OCI-LY7 (cell line): ENCODE measurements around the gene TTLL3. TPM values are rescaled to one million over a fixed set of nuclear protein-coding genes. Genes with fewer than 3 reads are reported as not detected.

ENCODE experiments used
- BruUV-seq: library from RNA; stranded (reverse); fragments of 400-500 nt; replicated peaks from 2 replicates; lab custom pipeline; 2021; lab: Mats Ljungman, UMichigan
- CTCF ChIA-PET: fragments of 300-600 bp; sonication (Branson Sonifier 250); formaldehyde crosslinking; loops from one replicate; lab custom pipeline; 2022; ENCODE audit warnings: antibody characterized with exemption; ENCODE audit not compliant: unreplicated experiment; lab: Charles Lee
- POLR2A ChIA-PET: fragments of 300-600 bp; sonication (Branson Sonifier 250); formaldehyde crosslinking; loops from one replicate; lab custom pipeline; 2022; ENCODE audit warnings: antibody characterized with exemption; lab: Charles Lee
- DNase-seq: peaks from one replicate; pipeline ENCODE4 v3.0.0-alpha.2; 2015; ENCODE audit warnings: low spot score
- H2AFZ ChIP-seq: fragments of 200-600 bp; sonication (generic), shearing (Covaris generic); 2 replicates; pipeline ENCODE4 v1.6.1; 2014; ENCODE audit warnings: mild to moderate bottlenecking, antibody characterized with exemption, low read length, moderate library complexity
- H3K27ac ChIP-seq: fragments of 200-600 bp; sonication (generic); 2 replicates; pipeline ENCODE4 v1.5.1; 2014; ENCODE audit warnings: mixed run types, low read depth, mild to moderate bottlenecking, moderate library complexity, low read length, inconsistent platforms; ENCODE audit not compliant: poor library complexity, severe bottlenecking
- H3K36me3 ChIP-seq: fragments of 200-600 bp; sonication (generic); 2 replicates; pipeline ENCODE4 v1.6.1; 2014; ENCODE audit warnings: mild to moderate bottlenecking, antibody characterized with exemption, low read length, moderate library complexity, mixed read lengths; ENCODE audit not compliant: insufficient read depth
- H3K4me1 ChIP-seq: fragments of 200-600 bp; sonication (generic); 2 replicates; pipeline ENCODE4 v1.5.1; 2014; ENCODE audit warnings: mild to moderate bottlenecking, low read length; ENCODE audit not compliant: insufficient read depth, poor library complexity, severe bottlenecking
- H3K4me2 ChIP-seq: fragments of 200-600 bp; sonication (generic); 2 replicates; pipeline ENCODE4 v1.6.1; 2014; ENCODE audit warnings: mild to moderate bottlenecking, low read length
- H3K4me3 ChIP-seq: fragments of 200-600 bp; sonication (generic); 2 replicates; pipeline ENCODE4 v1.5.1; 2014; ENCODE audit warnings: mild to moderate bottlenecking, low read depth, low read length; ENCODE audit not compliant: poor library complexity, severe bottlenecking
- H3K79me2 ChIP-seq: fragments of 200-600 bp; sonication (generic); 2 replicates; pipeline ENCODE4 v1.6.1; 2016; ENCODE audit warnings: low read depth, mild to moderate bottlenecking, low read length, moderate library complexity, mixed read lengths; ENCODE audit not compliant: insufficient read depth
- H3K9me2 ChIP-seq: fragments of 200-600 bp; sonication (generic); 2 replicates; pipeline ENCODE4 v1.6.1; 2016; ENCODE audit warnings: mild to moderate bottlenecking, low read length, mixed read lengths; ENCODE audit not compliant: insufficient read depth
- H3K9me3 ChIP-seq: fragments of 200-600 bp; sonication (generic); 2 replicates; pipeline ENCODE4 v1.6.1; 2014; ENCODE audit warnings: mild to moderate bottlenecking, mixed run types, low read length, mixed read lengths
- H4K20me1 ChIP-seq: fragments of 200-600 bp; sonication (generic); 2 replicates; pipeline ENCODE4 v1.6.1; 2014; ENCODE audit warnings: mild to moderate bottlenecking, antibody characterized with exemption, low read length, moderate library complexity, mixed read lengths; ENCODE audit not compliant: insufficient read depth
- EZH2phosphoT487 ChIP-seq: fragments of 200-600 bp; sonication (generic); IDR thresholded peaks from 2 replicates; pipeline ENCODE4 v1.6.1; 2018; ENCODE audit warnings: low read depth, borderline replicate concordance, mild to moderate bottlenecking, mixed run types, antibody characterized with exemption, low read length, moderate library complexity, mixed read lengths
- intact Hi-C: fragments of 100-400 bp; cut with micrococcal nuclease; formaldehyde crosslinking; loops from one replicate; pipeline ENCODE4 v1.10.0; 2022; ENCODE audit not compliant: unreplicated experiment
- total RNA-seq, 2 experiments: library from RNA; depleted of rRNA in 1 of 2; stranded (reverse); fragments of >200 nt in 1 of 2; shearing (Covaris generic) in 1 of 2; gene quantifications; 2 replicates each; pipeline ENCODE4 v1.2.3, GENCODE V29; 2014 to 2022
- TF ChIP-seq, protein P1 (sequence below): fragments of 200-600 bp; sonication (generic); conservative IDR thresholded peaks from 2 replicates; pipeline ENCODE4 v1.5.1; 2014; ENCODE audit warnings: mild to moderate bottlenecking, antibody characterized with exemption, low read length, moderate library complexity, mixed read lengths

Gene TTLL3
- total RNA-seq, 2 experiments from 2014 or later: 65.4 to 127 TPM

GRCh38 chr3:9861626-9862130 lies 51.6 kb downstream of the TTLL3 start:
- Histone ChIP-seq H3K4me2 (no peak overlapping the region), H3K27ac (no peak overlapping the region)
- CTCF ChIA-PET: no interaction called here

GRCh38 chr3:9862391-9863057 lies 52.5 kb downstream of the TTLL3 start:
- H3K4me1 ChIP-seq: no peaks in the 10 kb centered on the region
- H3K9me3 ChIP-seq: no peaks in the 10 kb centered on the region
- TF ChIP-seq EZH2phosphoT487: no peak
- TF ChIP-seq, protein P1, sequence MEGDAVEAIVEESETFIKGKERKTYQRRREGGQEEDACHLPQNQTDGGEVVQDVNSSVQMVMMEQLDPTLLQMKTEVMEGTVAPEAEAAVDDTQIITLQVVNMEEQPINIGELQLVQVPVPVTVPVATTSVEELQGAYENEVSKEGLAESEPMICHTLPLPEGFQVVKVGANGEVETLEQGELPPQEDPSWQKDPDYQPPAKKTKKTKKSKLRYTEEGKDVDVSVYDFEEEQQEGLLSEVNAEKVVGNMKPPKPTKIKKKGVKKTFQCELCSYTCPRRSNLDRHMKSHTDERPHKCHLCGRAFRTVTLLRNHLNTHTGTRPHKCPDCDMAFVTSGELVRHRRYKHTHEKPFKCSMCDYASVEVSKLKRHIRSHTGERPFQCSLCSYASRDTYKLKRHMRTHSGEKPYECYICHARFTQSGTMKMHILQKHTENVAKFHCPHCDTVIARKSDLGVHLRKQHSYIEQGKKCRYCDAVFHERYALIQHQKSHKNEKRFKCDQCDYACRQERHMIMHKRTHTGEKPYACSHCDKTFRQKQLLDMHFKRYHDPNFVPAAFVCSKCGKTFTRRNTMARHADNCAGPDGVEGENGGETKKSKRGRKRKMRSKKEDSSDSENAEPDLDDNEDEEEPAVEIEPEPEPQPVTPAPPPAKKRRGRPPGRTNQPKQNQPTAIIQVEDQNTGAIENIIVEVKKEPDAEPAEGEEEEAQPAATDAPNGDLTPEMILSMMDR: no peak
- no peak overlapping the region for H2AFZ ChIP-seq
- DNase-seq: no peak
- H4K20me1 ChIP-seq: no peaks in the 10 kb centered on the region
- H3K36me3 ChIP-seq: no peaks in the 10 kb centered on the region
- H3K4me2 ChIP-seq: no peak overlapping the region
- intact Hi-C loops: no loop called here
- H3K4me3 ChIP-seq: no peak overlapping the region
- no TSS peak for BruUV-seq
- no peak overlapping the region for H3K27ac ChIP-seq
- POLR2A ChIA-PET: no interaction called here
- H3K79me2 ChIP-seq: no peaks in the 10 kb centered on the region
- H3K9me2 ChIP-seq: no peaks in the 10 kb centered on the region
- CTCF ChIA-PET: no interaction called here

More at GRCh38 chr3:9861626-9862130, 51.6 kb downstream of the TTLL3 start:
- Histone ChIP-seq H3K4me1 (no peaks in the 10 kb centered on the region), H3K9me2 (no peaks in the 10 kb centered on the region), H3K36me3 (no peaks in the 10 kb centered on the region), H4K20me1 (no peaks in the 10 kb centered on the region), H2AFZ (no peak overlapping the region), H3K9me3 (no peaks in the 10 kb centered on the region), H3K79me2 (no peaks in the 10 kb centered on the region), H3K4me3 (no peak overlapping the region)
- POLR2A ChIA-PET: no interaction called here
- TF ChIP-seq EZH2phosphoT487: no peak
- no TSS peak for BruUV-seq
- DNase-seq: no peak
- intact Hi-C loops: no loop called here

DNA sequence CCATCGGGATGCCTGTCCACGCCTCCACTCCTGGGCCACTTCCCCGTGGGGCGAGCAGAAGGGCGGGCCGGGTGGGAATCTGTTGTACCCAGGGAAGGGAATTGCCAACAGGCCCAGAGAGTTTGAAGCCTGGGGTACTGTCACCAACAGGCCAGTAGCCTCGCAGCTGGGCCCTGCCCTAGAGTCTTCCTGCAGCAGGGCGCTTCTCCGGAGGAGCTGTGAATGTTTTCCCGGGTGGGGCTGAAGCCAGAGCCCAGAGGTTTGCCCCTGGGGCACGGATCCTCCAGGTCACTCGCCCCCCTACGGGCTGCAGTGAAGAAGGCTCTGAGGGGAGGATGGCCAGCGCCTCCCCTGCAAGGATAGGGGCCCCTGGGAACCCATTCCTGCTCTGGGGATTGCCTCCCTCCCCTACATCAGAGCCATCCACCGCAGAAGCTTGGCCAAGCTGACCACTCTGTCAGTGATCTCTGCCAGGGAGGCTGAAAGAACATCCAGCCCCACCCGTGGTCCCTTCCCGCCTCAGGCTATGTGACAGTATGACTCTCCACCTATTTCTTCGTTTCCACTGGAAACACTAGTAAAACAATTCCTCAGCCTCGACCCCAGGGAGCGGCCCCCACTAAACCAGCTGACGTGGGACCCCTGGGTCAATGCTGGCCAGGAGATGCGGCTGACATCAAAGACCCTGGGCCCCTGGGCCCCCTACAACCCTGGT lies 53.2 kb downstream of the TTLL3 start:
- ChIA-PET POLR2A (no interaction called here), CTCF (no interaction called here)
- Histone ChIP-seq H2AFZ (no peak overlapping the region), H3K9me2 (no peaks in the 10 kb centered on the region), H3K79me2 (no peaks in the 10 kb centered on the region), H3K36me3 (no peaks in the 10 kb centered on the region), H3K4me3 (no peak overlapping the region), H3K27ac (no peak overlapping the region), H3K4me2 (no peak overlapping the region), H4K20me1 (no peaks in the 10 kb centered on the region), H3K9me3 (no peaks in the 10 kb centered on the region), H3K4me1 (no peaks in the 10 kb centered on the region)
- intact Hi-C loops: no loop called here
- DNase-seq: no peak
- TF ChIP-seq, protein P1: no peak
- no peak for TF ChIP-seq EZH2phosphoT487
- no TSS peak for BruUV-seq
